Esophagus squamous epithelium (tissue), 4 donors: ENCODE results near the gene KRT76.

Source experiments
- CTCF ChIP-seq, 6 experiments: fragments of 450-650 bp in 4 of 6; fragments of 200-600 bp in 2 of 6; sonication (generic) in 2 of 6; IDR thresholded peaks; one replicate each; pipeline ENCODE4 v1.5.1; 2016 to 2019; ENCODE audit warnings: antibody characterized with exemption in 6 of 6, mild to moderate bottlenecking in 4 of 6, moderate library complexity in 4 of 6
- POLR2A ChIP-seq, 4 donors: fragments of 450-650 bp; IDR thresholded peaks; one replicate each; pipeline ENCODE4 v1.6.1; 2017; ENCODE audit warnings: antibody characterized with exemption in 4 of 4, mild to moderate bottlenecking in 4 of 4, moderate library complexity in 3 of 4

GRCh38 chr12:52748578-52748977 is 28.6 kb downstream of the KRT76 start:
- TF ChIP-seq POLR2A (IDR thresholded peaks at IDR 0.05) (no peak), CTCF (IDR thresholded peaks at IDR 0.05) (no peak)
